Thyroid gland (tissue), 4 donors: Measurements from ENCODE around the gene RAD9B.

Experiments
- CTCF ChIP-seq, 6 experiments: fragments of 200-600 bp in 3 of 6; fragments of 450-650 bp in 3 of 6; sonication (generic) in 3 of 6; IDR thresholded peaks; one replicate each; pipeline ENCODE4 v1.5.1; 2016 to 2019; ENCODE audit warnings: antibody characterized with exemption in 6 of 6, mild to moderate bottlenecking in 2 of 6, inconsistent platforms in 1 of 6, moderate library complexity in 1 of 6
- POLR2A ChIP-seq, 2 donors: fragments of 450-650 bp; IDR thresholded peaks; one replicate each; pipeline ENCODE4 v1.6.1; 2017; ENCODE audit warnings: antibody characterized with exemption in 2 of 2, mild to moderate bottlenecking in 2 of 2, moderate library complexity in 1 of 2

GRCh38 chr12:110550981-110551380 lies 48.9 kb downstream of the RAD9B start:
- TF ChIP-seq POLR2A (IDR thresholded peaks at IDR 0.05) (no peak), CTCF (IDR thresholded peaks at IDR 0.05) (no peak)
